Gastroesophageal sphincter (tissue), 3 donors: ENCODE results near the gene LARP1.

Source experiments
- POLR2A ChIP-seq, 2 donors: fragments of 450-650 bp; IDR thresholded peaks; one replicate each; pipeline ENCODE4 v1.6.1; 2017; ENCODE audit warnings: antibody characterized with exemption in 2 of 2, mild to moderate bottlenecking in 2 of 2, moderate library complexity in 1 of 2
- POLR2AphosphoS5 ChIP-seq: sonication (generic); formaldehyde crosslinking; IDR thresholded peaks from one replicate; pipeline ENCODE4 v1.6.1; 2017; ENCODE audit warnings: antibody characterized with exemption
- TF ChIP-seq, protein P1 (sequence below), 4 experiments: fragments of 200-600 bp in 2 of 4; fragments of 450-650 bp in 2 of 4; sonication (generic) in 1 of 4; IDR thresholded peaks; one replicate each; pipeline ENCODE4 v1.5.1; 2017 to 2019; ENCODE audit warnings: antibody characterized with exemption in 4 of 4, mild to moderate bottlenecking in 2 of 4, moderate library complexity in 2 of 4

DNA sequence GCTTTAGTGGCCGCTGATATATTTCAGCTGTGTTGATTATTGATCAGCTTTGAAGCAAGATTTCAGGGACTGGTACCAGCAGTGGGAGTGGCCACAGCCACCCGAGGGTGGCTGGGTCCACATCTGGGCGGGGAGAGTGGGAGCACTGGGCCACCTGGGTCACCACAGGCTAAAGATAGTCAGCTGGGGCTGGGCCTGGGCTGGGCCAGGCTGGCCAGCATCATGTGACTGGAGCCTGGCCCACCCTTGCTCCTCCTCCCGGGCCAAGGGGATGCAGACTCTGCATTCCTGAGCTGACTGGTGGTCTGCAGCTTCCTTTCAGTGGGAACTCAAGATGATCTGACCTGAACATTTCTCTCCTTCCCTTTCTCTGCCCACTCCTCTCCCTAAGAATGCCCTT, 27.1 kb downstream of the LARP1 start:
- TF ChIP-seq POLR2A (IDR thresholded peaks at IDR 0.05) (no peak), POLR2AphosphoS5 (no peak)
- TF ChIP-seq, protein P1, sequence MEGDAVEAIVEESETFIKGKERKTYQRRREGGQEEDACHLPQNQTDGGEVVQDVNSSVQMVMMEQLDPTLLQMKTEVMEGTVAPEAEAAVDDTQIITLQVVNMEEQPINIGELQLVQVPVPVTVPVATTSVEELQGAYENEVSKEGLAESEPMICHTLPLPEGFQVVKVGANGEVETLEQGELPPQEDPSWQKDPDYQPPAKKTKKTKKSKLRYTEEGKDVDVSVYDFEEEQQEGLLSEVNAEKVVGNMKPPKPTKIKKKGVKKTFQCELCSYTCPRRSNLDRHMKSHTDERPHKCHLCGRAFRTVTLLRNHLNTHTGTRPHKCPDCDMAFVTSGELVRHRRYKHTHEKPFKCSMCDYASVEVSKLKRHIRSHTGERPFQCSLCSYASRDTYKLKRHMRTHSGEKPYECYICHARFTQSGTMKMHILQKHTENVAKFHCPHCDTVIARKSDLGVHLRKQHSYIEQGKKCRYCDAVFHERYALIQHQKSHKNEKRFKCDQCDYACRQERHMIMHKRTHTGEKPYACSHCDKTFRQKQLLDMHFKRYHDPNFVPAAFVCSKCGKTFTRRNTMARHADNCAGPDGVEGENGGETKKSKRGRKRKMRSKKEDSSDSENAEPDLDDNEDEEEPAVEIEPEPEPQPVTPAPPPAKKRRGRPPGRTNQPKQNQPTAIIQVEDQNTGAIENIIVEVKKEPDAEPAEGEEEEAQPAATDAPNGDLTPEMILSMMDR (IDR thresholded peaks at IDR 0.05), result no peak
